Measurements from ENCODE around the gene ELMO3. TPM values are rescaled to one million over a fixed set of nuclear protein-coding genes. Genes with fewer than 3 reads are reported as not detected.
A peak's percentile ranks its signal among the peaks of the same experiment; 100 is the strongest.

The ELMO3 gene
- total RNA-seq (2021; ENCODE audit: unreplicated experiment): 45.8 TPM
- polyA plus RNA-seq (2012): 53.4 and 60.6 TPM in 2 replicates
- percentile 58 among the genes with signal in this experiment for Bru-seq, nascent RNA
- BruChase-seq, experiment 1, labeled RNA remaining after a 6-hour chase: percentile 78 among the genes with signal in this experiment
- percentile 68 among the genes with signal in this experiment for BruChase-seq, experiment 2, labeled RNA remaining after a 2-hour chase
- long read RNA-seq, transcript ELMO3-202 (20 exons, 2,531 nt): major isoform, 45 of 84 reads
- long read RNA-seq, partial matches to known transcripts: 11 of 84 reads
- long read RNA-seq, other reads (novel, unspliced or antisense): 27 of 84 reads

GRCh38 chr16:67199011-67199807 is at the start of gene ELMO3:
ELMO3 (plus strand) TSS chr16:67199131; CDS start chr16:67199327, 196 bp downstream.
- ATAC-seq: peak; percentile 77
- no TSS peak for BruUV-seq (replicated peaks)
- intact Hi-C loops (cut with micrococcal nuclease): no loop called here

More at GRCh38 chr16:67199011-67199807, at the start of gene ELMO3:
- peak within 1 kb of the TSS; percentile 78 for H3K4me3 ChIP-seq (replicated peaks in 1 of 2; ENCODE audit: low read depth in 1 of 2, low read length in 2 of 2)
- H3K9ac ChIP-seq (ENCODE audit: low read length): peak within 1 kb of the TSS; percentile 75
- DNase-seq (ENCODE audit: low read depth, low spot score): no peak
- H3K9me2 ChIP-seq (ENCODE audit: insufficient read depth): no peaks in the 10 kb centered on the region
- H3K27me3 ChIP-seq (ENCODE audit: insufficient read depth, low read length): no peaks in the 10 kb centered on the region
- TF ChIP-seq, protein P1, sequence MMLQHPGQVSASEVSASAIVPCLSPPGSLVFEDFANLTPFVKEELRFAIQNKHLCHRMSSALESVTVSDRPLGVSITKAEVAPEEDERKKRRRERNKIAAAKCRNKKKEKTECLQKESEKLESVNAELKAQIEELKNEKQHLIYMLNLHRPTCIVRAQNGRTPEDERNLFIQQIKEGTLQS (IDR thresholded peaks at IDR 0.05): no peak
- TF ChIP-seq POLR2A (IDR thresholded peaks at IDR 0.05; ENCODE audit: borderline replicate concordance, extremely low read depth, insufficient read depth, insufficient read length) (peak; percentile 16), POLR2AphosphoS5 (IDR thresholded peaks at IDR 0.05; ENCODE audit: low read depth, low read length) (peak; percentile 83), ZFX (IDR thresholded peaks at IDR 0.05) (peak; percentile 58; the same call in 1 of the 2 replicates), YY1 (IDR thresholded peaks at IDR 0.05; ENCODE audit: extremely low read depth, insufficient replicate concordance, low read depth, low read length) (peak; percentile 32), CEBPB (IDR thresholded peaks at IDR 0.05; ENCODE audit: low read depth) (no peak)
- TF ChIP-seq, protein P2, sequence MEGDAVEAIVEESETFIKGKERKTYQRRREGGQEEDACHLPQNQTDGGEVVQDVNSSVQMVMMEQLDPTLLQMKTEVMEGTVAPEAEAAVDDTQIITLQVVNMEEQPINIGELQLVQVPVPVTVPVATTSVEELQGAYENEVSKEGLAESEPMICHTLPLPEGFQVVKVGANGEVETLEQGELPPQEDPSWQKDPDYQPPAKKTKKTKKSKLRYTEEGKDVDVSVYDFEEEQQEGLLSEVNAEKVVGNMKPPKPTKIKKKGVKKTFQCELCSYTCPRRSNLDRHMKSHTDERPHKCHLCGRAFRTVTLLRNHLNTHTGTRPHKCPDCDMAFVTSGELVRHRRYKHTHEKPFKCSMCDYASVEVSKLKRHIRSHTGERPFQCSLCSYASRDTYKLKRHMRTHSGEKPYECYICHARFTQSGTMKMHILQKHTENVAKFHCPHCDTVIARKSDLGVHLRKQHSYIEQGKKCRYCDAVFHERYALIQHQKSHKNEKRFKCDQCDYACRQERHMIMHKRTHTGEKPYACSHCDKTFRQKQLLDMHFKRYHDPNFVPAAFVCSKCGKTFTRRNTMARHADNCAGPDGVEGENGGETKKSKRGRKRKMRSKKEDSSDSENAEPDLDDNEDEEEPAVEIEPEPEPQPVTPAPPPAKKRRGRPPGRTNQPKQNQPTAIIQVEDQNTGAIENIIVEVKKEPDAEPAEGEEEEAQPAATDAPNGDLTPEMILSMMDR (IDR thresholded peaks at IDR 0.05 in 2 of 3, conservative IDR thresholded peaks at IDR 0.05 in 1 of 3; ENCODE audit: borderline replicate concordance in 1 of 3, insufficient read depth in 1 of 3, low read depth in 2 of 3, low read length in 2 of 3): peak in 2 of 3 experiments; percentile 58 to 75; a peak in 4 of 6 replicates
- no peak within 1 kb of the TSS for H2AFZ ChIP-seq (ENCODE audit: low read depth, low read length, poor library complexity, severe bottlenecking)
- peak within 1 kb of the TSS; percentile 99 for H3K27ac ChIP-seq (ENCODE audit: low read depth, low read length)
- peak within 1 kb of the TSS; percentile 97 for H3K4me2 ChIP-seq (ENCODE audit: low read length)
- no peaks in the 10 kb centered on the region for H3K9me3 ChIP-seq (ENCODE audit: control insufficient read depth in 1 of 2, insufficient read depth in 1 of 2, low read depth in 1 of 2, low read length in 2 of 2)
- H4K20me1 ChIP-seq (ENCODE audit: insufficient read depth): no peaks in the 10 kb centered on the region; the same call in 1 of the 2 replicates
- ChIA-PET POLR2A (interaction anchor here (2.3 kb wide), 1 partner anchor 46 kb away, joined by 8 read pairs; no protein-coding TSS in a partner anchor), RAD21 (ENCODE audit: low non-redundant PET in 1 of 2, low total read pairs in 2 of 2, uncharacterized antibody in 2 of 2, unreplicated experiment in 2 of 2) (no interaction called here), CTCF (interaction anchor here (0.8 to 2.3 kb wide), 20 partner anchors 10 to 304 kb away, joined by 3 to 14 read pairs (median 5); partner anchors contain the start of genes ATP6V0D1, FHOD1 and TMEM208)
- peaks cover 15 to 33% of the 10 kb centered on the region in 2 experiments for H3K4me1 ChIP-seq (ENCODE audit: control insufficient read depth in 1 of 2, insufficient read depth in 2 of 2, low read length in 2 of 2)
- peaks cover 35% of the 10 kb centered on the region for H3K79me2 ChIP-seq (ENCODE audit: insufficient read depth, low read length)
- peaks cover 32 to 45% of the 10 kb centered on the region in 2 experiments; a peak in 3 of 4 replicates for H3K36me3 ChIP-seq (ENCODE audit: control insufficient read depth in 1 of 2, insufficient read depth in 2 of 2, low read length in 2 of 2)

Measured in HCT116 (cell line).